ENCODE measurements around the gene GNG4. TPM values are rescaled to one million over a fixed set of nuclear protein-coding genes. Genes with fewer than 3 reads are reported as not detected.
A peak's percentile ranks its signal among the peaks of the same experiment; 100 is the strongest.

Gene GNG4
- polyA plus RNA-seq, 1 experiment: 0.33 TPM

DNA sequence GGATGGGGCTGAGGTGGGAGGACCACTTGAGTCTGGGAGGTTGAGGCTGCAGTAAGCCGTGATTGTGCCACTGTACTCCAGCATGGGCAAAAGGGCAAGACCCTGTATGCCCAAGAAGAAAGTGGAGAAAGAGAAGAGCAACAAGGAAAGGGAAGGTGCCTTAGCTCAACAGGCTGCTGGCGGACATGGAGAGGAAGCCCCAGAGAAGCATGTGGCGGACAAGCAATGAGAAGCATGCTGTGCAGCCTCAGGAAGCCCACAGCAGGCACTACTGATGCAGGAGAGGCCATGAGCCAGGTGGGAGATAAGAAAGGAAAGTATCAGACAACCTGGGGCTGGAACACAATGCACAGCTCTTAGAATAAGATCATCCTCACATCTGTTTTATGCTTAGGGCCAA is 32.6 kb upstream of the GNG4 start:
- no peaks in the 10 kb centered on the region for H3K27me3 ChIP-seq (ENCODE audit: control insufficient read depth, insufficient read depth, low read length)
- DNase-seq (ENCODE audit: low read depth, low spot score): no peak
- CTCF ChIA-PET: interaction anchor here (0.6 to 1.3 kb wide), 3 partner anchors 24 to 1568 kb away, joined by 3 to 5 read pairs (median 3); no protein-coding TSS in a partner anchor
- H3K9me3 ChIP-seq (ENCODE audit: control insufficient read depth, insufficient read depth, low read length): no peaks in the 10 kb centered on the region
- POLR2A ChIA-PET: no interaction called here
- no peak overlapping the region for H3K27ac ChIP-seq (ENCODE audit: low read depth, low read length)
- TF ChIP-seq, protein P1, sequence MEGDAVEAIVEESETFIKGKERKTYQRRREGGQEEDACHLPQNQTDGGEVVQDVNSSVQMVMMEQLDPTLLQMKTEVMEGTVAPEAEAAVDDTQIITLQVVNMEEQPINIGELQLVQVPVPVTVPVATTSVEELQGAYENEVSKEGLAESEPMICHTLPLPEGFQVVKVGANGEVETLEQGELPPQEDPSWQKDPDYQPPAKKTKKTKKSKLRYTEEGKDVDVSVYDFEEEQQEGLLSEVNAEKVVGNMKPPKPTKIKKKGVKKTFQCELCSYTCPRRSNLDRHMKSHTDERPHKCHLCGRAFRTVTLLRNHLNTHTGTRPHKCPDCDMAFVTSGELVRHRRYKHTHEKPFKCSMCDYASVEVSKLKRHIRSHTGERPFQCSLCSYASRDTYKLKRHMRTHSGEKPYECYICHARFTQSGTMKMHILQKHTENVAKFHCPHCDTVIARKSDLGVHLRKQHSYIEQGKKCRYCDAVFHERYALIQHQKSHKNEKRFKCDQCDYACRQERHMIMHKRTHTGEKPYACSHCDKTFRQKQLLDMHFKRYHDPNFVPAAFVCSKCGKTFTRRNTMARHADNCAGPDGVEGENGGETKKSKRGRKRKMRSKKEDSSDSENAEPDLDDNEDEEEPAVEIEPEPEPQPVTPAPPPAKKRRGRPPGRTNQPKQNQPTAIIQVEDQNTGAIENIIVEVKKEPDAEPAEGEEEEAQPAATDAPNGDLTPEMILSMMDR (IDR thresholded peaks at IDR 0.05; ENCODE audit: low read depth, low read length): no peak
- no peak overlapping the region for H3K4me3 ChIP-seq (ENCODE audit: low read depth, low read length)

DNA sequence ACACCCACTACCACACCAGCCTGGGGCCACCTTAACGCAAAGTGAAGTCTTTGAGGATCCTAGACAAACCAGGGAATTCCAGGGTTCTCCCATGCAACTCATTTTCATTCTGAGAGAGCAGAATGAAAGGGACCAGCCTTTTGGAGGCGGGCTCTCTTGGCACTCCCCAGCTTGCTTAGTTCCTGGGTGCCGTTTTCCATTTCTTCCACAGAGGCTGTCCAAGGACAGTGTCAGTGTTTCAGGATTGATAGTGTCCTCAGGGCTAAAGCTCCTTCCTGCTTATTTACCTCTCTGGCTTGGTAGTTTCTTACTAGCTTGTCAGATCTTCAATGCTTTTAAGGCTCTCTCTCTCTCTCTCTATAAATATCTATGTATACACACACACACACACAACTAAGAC is 30.1 kb upstream of the GNG4 start:
- TF ChIP-seq, protein P1 (IDR thresholded peaks at IDR 0.05; ENCODE audit: low read depth, low read length): no peak
- CTCF ChIA-PET: interaction anchor here (0.7 kb wide), 1 partner anchor 175 kb away, joined by 3 read pairs; the partner anchor contains the start of gene B3GALNT2
- H3K4me3 ChIP-seq (ENCODE audit: low read depth, low read length): no peak overlapping the region
- H3K27ac ChIP-seq (ENCODE audit: low read depth, low read length): no peak overlapping the region
- H3K27me3 ChIP-seq (ENCODE audit: control insufficient read depth, insufficient read depth, low read length): no peaks in the 10 kb centered on the region
- POLR2A ChIA-PET: no interaction called here
- peaks cover 6% of the 10 kb centered on the region; the same call in 1 of the 2 replicates for H3K9me3 ChIP-seq (ENCODE audit: control insufficient read depth, insufficient read depth, low read length)
- DNase-seq (ENCODE audit: low read depth, low spot score): no peak

DNA sequence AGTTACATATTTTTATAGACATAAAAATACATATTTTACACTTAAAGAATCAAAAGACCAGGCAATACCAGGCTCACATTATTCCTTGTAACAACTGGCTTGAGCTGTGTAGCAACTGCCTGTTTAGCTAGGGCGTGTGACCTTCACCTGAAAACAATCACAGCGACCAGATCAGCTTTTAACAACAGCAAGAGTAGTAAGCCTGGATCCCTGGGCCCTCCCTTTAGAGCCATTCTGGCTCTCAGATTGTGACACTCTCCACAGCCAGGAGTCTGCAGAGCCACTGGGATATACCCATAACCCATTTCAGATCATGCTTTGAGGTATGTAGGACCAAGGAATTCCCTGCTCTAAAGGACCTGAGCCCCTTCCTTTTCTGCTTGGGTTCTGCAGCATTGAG is 29.4 kb upstream of the GNG4 start:
- ChIA-PET POLR2A (no interaction called here), CTCF (interaction anchor here (0.7 kb wide), 1 partner anchor 175 kb away, joined by 3 read pairs; the partner anchor contains the start of gene B3GALNT2)
- H3K27me3 ChIP-seq (ENCODE audit: control insufficient read depth, insufficient read depth, low read length): no peaks in the 10 kb centered on the region
- no peak overlapping the region for H3K27ac ChIP-seq (ENCODE audit: low read depth, low read length)
- TF ChIP-seq, protein P1 (IDR thresholded peaks at IDR 0.05; ENCODE audit: low read depth, low read length): no peak
- DNase-seq (ENCODE audit: low read depth, low spot score): no peak
- H3K9me3 ChIP-seq (ENCODE audit: control insufficient read depth, insufficient read depth, low read length): peaks cover 6% of the 10 kb centered on the region; the same call in 1 of the 2 replicates
- H3K4me3 ChIP-seq (ENCODE audit: low read depth, low read length): no peak overlapping the region

DNA sequence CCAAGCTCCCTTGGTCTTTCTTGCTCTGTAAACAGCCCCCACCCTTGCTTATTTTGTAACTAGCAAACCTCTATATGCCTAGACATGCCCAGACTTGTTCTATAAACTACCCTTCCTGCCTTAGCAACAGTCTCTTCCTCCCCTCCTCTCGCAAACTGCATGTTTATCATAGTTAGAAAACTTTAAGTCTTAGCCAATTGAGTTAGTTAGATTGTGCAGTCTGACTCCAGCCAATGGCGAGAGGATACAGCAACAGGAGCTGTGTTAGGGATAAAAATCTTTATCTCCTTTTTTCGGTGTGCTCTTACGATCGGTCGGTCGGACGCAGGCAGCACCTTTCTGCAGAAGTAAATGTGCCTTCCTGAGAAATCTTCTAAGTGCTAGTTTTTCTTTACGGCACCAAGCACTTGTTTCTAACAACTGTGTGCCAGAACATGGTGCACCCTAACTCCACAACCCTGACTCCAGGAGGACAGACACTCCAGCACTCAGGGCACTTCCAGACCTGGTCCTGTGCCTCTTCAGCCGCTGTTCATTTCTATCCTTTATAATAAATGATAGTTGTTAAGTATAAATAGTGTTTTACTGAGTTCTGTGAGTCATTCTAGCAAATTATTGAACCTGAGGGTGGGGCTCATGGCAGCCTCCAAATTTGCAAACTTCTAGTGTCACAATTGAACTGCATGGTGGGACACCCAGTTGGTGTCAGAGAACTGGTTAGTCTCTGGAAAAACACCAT is 25.7 kb upstream of the GNG4 start:
- Histone ChIP-seq H3K27me3 (ENCODE audit: control insufficient read depth, insufficient read depth, low read length) (no peaks in the 10 kb centered on the region), H3K9me3 (ENCODE audit: control insufficient read depth, insufficient read depth, low read length) (peaks cover 14% of the 10 kb centered on the region; the same call in 1 of the 2 replicates), H3K4me3 (ENCODE audit: low read depth, low read length) (no peak overlapping the region), H3K27ac (ENCODE audit: low read depth, low read length) (no peak overlapping the region)
- peak; percentile 6 for DNase-seq (ENCODE audit: low read depth, low spot score)
- CTCF ChIA-PET: no interaction called here
- TF ChIP-seq, protein P1 (IDR thresholded peaks at IDR 0.05; ENCODE audit: low read depth, low read length): no peak
- POLR2A ChIA-PET: no interaction called here

DNA sequence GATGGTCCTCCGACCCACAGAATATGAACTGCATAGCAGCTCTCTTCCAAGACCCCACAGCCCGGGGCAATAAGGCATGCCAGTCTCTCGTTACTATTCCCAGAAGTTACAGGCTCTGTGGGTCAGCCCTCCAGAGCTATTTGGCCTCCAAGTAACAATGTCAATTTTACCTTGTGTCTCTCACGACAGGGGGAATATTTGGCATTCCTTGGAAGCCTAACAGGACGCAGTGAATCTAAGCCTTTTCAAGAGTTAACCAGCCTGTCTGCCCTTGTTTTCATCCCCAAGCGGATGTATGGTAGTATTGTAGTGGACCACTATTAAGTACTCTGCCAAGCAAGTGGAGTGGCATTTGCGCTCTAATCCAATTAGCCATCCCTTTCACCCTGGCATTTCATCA is 24.4 kb upstream of the GNG4 start:
- ChIA-PET POLR2A (no interaction called here), CTCF (no interaction called here)
- Histone ChIP-seq H3K9me3 (ENCODE audit: control insufficient read depth, insufficient read depth, low read length) (peaks cover 23% of the 10 kb centered on the region; the same call in 1 of the 2 replicates), H3K4me3 (ENCODE audit: low read depth, low read length) (no peak overlapping the region), H3K27me3 (ENCODE audit: control insufficient read depth, insufficient read depth, low read length) (no peaks in the 10 kb centered on the region), H3K27ac (ENCODE audit: low read depth, low read length) (no peak overlapping the region)
- DNase-seq (ENCODE audit: low read depth, low spot score): no peak
- TF ChIP-seq, protein P1 (IDR thresholded peaks at IDR 0.05; ENCODE audit: low read depth, low read length): no peak

Measured in AG04450 (cell line).